Stimulated activated CD8-positive, alpha-beta memory T cell treated with anti-CD3 and anti-CD28 coated beads, Interleukin-4, amount 100 ng/mL, for 4 hours (primary cell): Measurements from ENCODE around the gene CCT6B.
A peak's percentile ranks its signal among the peaks of the same experiment; 100 is the strongest.
"Not testable (repeated sequence)": the region's sequence is repeated elsewhere in the genome, so short reads cannot be mapped to it uniquely, and the experiment has no call there.

ENCODE experiments used
- DNase-seq, 2 donors: peaks; one replicate each; pipeline ENCODE4 v3.0.0-alpha.2; 2020; ENCODE audit warnings: low read depth in 2 of 2, low spot score in 1 of 2

Gene CCT6B

GRCh38 chr17:34961093-34961911 lies at the start of gene CCT6B, which contains the start of gene ZNF830:
Gene CCT6B (minus strand): TSS chr17:34961460. CDS start chr17:34961393, 67 bp downstream.
Gene ZNF830 (plus strand): TSS chr17:34961540. CDS start chr17:34961567, 27 bp downstream.
- DNase-seq = peak; percentile 81 to 82

GRCh38 chr17:35010093-35010492 lies 48.8 kb upstream of the CCT6B start:
- DNase-seq = no peak

- DNase-seq = no peak
Observed at GRCh38 chr17:35006961-35007360, 45.7 kb upstream of the CCT6B start.

GRCh38 chr17:35006345-35006744 lies 45.1 kb upstream of the CCT6B start:
- DNase-seq = no peak

GRCh38 chr17:35003778-35004177 lies 42.5 kb upstream of the CCT6B start:
- DNase-seq = no peak

- no peak for DNase-seq
Observed at GRCh38 chr17:35002876-35003551, 41.8 kb upstream of the CCT6B start.

GRCh38 chr17:35001549-35001948 lies 40.3 kb upstream of the CCT6B start:
- DNase-seq = no peak

GRCh38 chr17:35000965-35001364 lies 39.7 kb upstream of the CCT6B start:
- DNase-seq = not testable (repeated sequence)

- no peak for DNase-seq
Observed at GRCh38 chr17:34999456-34999855, 38.2 kb upstream of the CCT6B start.

GRCh38 chr17:34998205-34998604 lies 36.9 kb upstream of the CCT6B start:
- peak; percentile 45 to 55 for DNase-seq

GRCh38 chr17:34997355-34997862 lies 36.1 kb upstream of the CCT6B start:
- no peak for DNase-seq

- DNase-seq = no peak
Observed at GRCh38 chr17:34996422-34997285, 35.4 kb upstream of the CCT6B start.

GRCh38 chr17:34993031-34993430 lies 31.8 kb upstream of the CCT6B start:
- no peak for DNase-seq

- DNase-seq = no peak
Observed at GRCh38 chr17:34991606-34992005, 30.3 kb upstream of the CCT6B start.

GRCh38 chr17:34990921-34991365 lies 29.7 kb upstream of the CCT6B start:
- DNase-seq = no peak

GRCh38 chr17:34989473-34989872 lies 28.2 kb upstream of the CCT6B start:
- DNase-seq = no peak

- DNase-seq = no peak
Observed at GRCh38 chr17:34988644-34989043, 27.4 kb upstream of the CCT6B start.

- DNase-seq = no peak
Observed at GRCh38 chr17:34987232-34987631, 26.0 kb upstream of the CCT6B start.

GRCh38 chr17:34981538-34982241 lies 20.4 kb upstream of the CCT6B start:
- DNase-seq = no peak
